ENCODE measurements around the gene RIGI. TPM values are rescaled to one million over a fixed set of nuclear protein-coding genes. Genes with fewer than 3 reads are reported as not detected.

Gene RIGI
- total and polyA plus RNA-seq, 9 of the 15 experiments (the other 6 are each of a cell fraction or from before 2014, with no cell fraction given) = 0.27 to 1.1 (median 0.54) TPM

- TF ChIP-seq ZNF134 (CRISPR knock-in tag; conservative IDR thresholded peaks at IDR 0.05) (no peak), SMARCB1 (IDR thresholded peaks at IDR 0.05; ENCODE audit: insufficient read length, low read depth) (no peak), CHD2 (IDR thresholded peaks at IDR 0.05; ENCODE audit: low read depth, low read length) (peak; percentile 83), PRPF4 (IDR thresholded peaks at IDR 0.05; ENCODE audit: insufficient read depth, low read depth, low read length, poor library complexity, severe bottlenecking) (no peak), BRF2 (IDR thresholded peaks at IDR 0.05; ENCODE audit: borderline replicate concordance, insufficient read depth, insufficient read length) (no peak), CREM (IDR thresholded peaks at IDR 0.05; ENCODE audit: low read depth) (peak; percentile 99), CREB1 (IDR thresholded peaks at IDR 0.05) (peak; percentile 93), CREB1 (CRISPR knock-in tag; IDR thresholded peaks at IDR 0.05) (peak; percentile 96), HMGXB4 (CRISPR knock-in tag; IDR thresholded peaks at IDR 0.05) (no peak), THAP12 (CRISPR knock-in tag; IDR thresholded peaks at IDR 0.05) (no peak), DMBX1 (CRISPR knock-in tag; IDR thresholded peaks at IDR 0.05; ENCODE audit: borderline replicate concordance) (no peak), GABPA (tag; conservative IDR thresholded peaks at IDR 0.05; ENCODE audit: low read depth) (peak; percentile 92), TSC22D4 (tag; IDR thresholded peaks at IDR 0.05) (no peak), RBM22 (IDR thresholded peaks at IDR 0.05; ENCODE audit: low read depth, low read length, poor library complexity, severe bottlenecking) (no peak), ZZZ3 (IDR thresholded peaks at IDR 0.05) (no peak), HNRNPK (IDR thresholded peaks at IDR 0.05; ENCODE audit: low read depth, low read length, poor library complexity, severe bottlenecking) (no peak), ZNF449 (CRISPR knock-in tag; IDR thresholded peaks at IDR 0.05) (no peak), HDAC6 (IDR thresholded peaks at IDR 0.05; ENCODE audit: low read depth, low read length) (no peak), U2AF2 (optimal IDR thresholded peaks at IDR 0.05; ENCODE audit: low read depth, low read length) (no peak), HMG20A (CRISPR knock-in tag; conservative IDR thresholded peaks at IDR 0.05) (no peak), FOXP1 (CRISPR knock-in tag; IDR thresholded peaks at IDR 0.05) (no peak)
Measured at GRCh38 chr9:32572900-32573523, 47.0 kb upstream of the RIGI start, which contains the start of gene NDUFB6 (continued).
